Activated CD4-positive, CD25-positive, alpha-beta regulatory T cell treated with anti-CD3 and anti-CD28 coated beads, Interleukin-2, amount 50 U/mL, for 72 hours (primary cell): ENCODE results near the gene FKBP1B.
"Not testable (repeated sequence)": the region's sequence is repeated elsewhere in the genome, so short reads cannot be mapped to it uniquely, and the experiment has no call there.

Experiments used
- DNase-seq: peaks from one replicate; pipeline ENCODE4 v3.0.0; 2021

FKBP1B gene

DNA sequence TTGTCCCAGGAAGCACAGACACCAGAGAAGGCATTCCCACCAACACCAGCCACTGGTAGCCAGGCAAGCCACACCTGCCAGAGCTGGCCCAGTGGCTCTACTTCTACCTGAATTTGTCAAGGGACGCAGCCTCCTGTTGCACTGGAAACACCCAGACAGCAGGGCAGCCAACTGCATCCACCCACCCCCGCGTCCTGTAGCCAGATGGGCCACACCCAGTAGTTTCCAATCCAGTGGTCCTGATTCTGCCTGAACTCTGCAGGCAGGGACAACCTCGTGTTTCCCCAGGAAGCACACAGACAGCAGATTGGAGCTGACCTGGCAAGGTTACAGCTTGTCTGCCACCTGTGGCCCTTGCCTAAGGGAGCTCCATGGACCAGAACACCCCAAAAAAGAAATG, 55.4 kb downstream of the FKBP1B start:
- DNase-seq = no peak

DNA sequence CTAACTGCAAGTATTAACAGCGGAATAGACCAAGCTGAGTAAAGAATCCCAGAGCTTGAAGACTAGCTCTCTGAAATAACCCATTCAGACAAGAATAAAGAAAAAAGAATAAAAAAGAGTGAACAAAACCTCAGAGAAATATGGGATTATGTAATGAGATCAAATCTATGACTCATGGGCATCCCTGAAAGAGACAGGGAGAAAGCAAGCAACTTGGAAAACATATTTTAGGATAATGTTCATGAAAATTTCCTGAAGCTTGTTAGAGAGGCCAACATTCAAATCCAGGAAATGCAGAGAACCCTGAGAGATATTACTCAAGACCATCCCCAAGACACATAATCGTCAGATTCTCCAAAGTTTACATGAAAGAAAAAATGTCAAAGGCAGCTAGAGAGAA, 56.3 kb downstream of the FKBP1B start:
- DNase-seq = no peak

DNA sequence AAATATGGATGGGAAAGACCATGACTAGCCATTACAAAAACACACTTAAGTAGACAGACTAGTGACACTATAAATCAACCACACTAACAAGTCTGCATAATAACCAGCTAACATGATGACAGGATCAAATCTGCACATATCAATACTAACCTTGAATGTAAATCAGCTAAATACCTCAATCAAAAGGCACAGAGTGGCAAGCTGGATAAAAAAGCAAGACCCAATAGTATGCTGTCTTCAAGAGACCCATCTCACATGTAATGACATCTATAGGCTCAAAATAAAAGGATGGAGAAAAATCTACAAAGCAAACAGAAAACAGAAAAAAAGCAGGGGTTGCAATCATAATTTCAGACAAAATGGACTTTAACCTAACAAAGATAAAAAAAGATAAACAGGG, 57.2 kb downstream of the FKBP1B start:
- no peak for DNase-seq

DNA sequence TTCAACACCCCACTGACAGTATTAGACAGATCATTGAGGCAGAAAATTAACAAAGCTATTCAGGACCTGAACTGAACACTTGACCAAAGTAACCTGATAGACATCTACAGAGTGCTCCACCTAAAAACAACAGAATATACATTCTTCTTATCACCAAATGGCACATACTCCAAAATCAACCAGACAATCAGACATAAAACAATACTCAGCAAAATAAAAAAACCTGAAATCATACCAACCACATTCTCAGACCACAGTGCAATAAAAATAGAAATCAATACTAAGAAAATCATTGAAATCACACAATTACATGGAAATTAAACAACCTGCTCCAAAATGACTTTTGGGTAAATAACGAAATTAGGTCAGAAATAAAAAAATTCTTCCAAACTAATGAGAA, 57.8 kb downstream of the FKBP1B start:
- no peak for DNase-seq

DNA sequence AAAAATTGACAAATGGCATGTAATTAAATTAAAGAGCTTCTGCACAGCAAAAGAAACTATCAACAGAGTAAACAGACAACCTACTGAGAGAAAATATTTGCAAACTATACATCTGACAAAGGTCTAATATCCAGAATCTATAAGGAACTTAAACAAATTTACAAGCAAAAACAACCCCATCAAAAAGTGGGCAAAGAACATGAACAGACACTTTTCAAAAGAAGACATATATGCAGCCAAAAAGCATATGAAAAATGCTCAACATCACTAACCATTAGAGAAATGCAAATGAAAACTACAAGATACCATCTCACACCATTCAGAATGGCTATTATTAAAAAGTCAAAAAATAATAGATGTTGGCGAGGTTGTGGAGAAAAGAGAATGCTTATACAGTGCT, 59.9 kb downstream of the FKBP1B start:
- not testable (repeated sequence) for DNase-seq

DNA sequence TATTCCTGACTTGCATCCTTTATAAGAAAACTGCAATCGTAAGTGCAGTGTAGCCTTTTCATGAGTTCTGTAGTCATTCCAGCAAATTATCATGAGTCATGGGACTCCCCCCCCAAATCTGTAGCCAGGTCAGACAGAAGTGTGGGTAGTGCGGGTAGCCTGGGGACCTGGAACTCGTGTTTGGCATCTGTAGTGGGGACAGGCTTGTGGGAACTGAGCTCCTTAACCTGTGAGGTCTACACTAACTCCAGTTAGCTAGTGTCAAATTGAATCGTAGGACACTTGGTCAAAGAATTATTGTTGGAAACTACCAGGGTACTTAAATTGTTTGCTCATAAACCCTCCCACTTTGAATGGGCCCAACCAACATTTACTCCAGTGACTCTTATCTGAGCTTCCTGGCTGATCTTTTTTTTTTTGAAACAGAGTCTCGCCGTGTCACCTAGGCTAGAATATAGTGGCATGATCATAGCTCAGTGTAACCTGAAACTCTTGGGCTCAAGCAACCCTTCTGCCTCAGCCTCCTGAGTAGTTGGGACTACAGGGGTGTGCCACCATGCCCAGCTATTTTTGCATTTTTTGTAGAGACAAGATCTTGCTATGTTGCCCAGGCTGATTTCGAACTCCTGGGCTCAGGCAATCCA, 61.2 kb downstream of the FKBP1B start:
- DNase-seq = no peak

DNA sequence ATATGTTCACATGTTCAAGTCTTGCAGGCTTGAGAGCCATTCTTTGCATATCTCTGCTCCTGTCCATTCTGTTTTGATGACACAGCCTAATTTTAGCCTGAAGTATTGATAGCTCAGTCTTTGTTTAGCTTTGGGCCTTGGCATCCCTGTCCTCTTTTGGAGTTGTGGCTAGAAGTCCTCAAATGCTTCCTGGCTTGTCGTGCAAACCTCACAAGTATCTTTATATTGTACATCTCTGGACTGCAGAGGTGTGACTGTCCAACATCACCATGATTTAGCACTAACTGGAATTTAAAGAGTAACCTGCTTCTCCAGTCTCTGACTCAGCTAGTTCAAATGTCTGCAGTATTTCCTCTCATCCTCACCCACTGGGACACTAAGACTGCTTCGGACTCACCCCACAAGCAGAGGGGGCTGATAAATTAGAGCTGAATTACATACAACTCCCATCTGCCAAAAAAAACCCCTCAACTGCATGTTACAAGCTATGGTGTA, 61.9 kb downstream of the FKBP1B start:
- no peak for DNase-seq
